ENCODE measurements around the gene CRYZ. TPM values are rescaled to one million over a fixed set of nuclear protein-coding genes. Genes with fewer than 3 reads are reported as not detected.

Gene CRYZ
- 31.2 and 31.8 TPM in 2 replicates for total RNA-seq

- intact Hi-C loops (cut with micrococcal nuclease) = loop anchor here (1.0 to 10.0 kb wide), 4 partner anchors 81 to 1054 kb away; partner anchors contain the start of genes ACADM, FPGT, LRRIQ3 and RABGGTB
- no peak for TF ChIP-seq CTCF (IDR thresholded peaks at IDR 0.05)
- no peaks in the 10 kb centered on the region for H3K27me3 Mint-ChIP-seq
- peaks cover 48% of the 10 kb centered on the region for H3K36me3 Mint-ChIP-seq (ENCODE audit: low read depth)
- peak within 1 kb of the TSS; percentile 97 for H3K27ac Mint-ChIP-seq
- ChIA-PET POLR2A (interaction anchor here (1.3 to 1.7 kb wide), 3 partner anchors 57 to 1053 kb away, joined by 3 to 12 read pairs (median 5); partner anchors contain the start of genes FPGT, LRRIQ3 and RABGGTB), CTCF (interaction anchor here (0.7 to 1.7 kb wide), 11 partner anchors 10 to 534 kb away, joined by 3 to 6 read pairs (median 3); partner anchors contain the start of gene FPGT)
- peak; percentile 89 for ATAC-seq (ENCODE audit: low read depth)
- H3K9me3 Mint-ChIP-seq = no peaks in the 10 kb centered on the region
- DNase-seq = peak; percentile 69
- peaks cover 40% of the 10 kb centered on the region for H3K4me1 Mint-ChIP-seq
- H3K4me3 Mint-ChIP-seq = peak within 1 kb of the TSS; percentile 96
Measured at GRCh38 chr1:74732960-74733603, at the start of gene CRYZ, which contains the start of gene TYW3. Gene CRYZ, minus strand, starts transcription at chr1:74733050. Its CDS starts 8,229 bp downstream, at chr1:74724821. Gene TYW3, plus strand, starts transcription at chr1:74733152. Its CDS starts 93 bp downstream, at chr1:74733245.

- no peaks in the 10 kb centered on the region for H3K4me1 Mint-ChIP-seq
- H3K36me3 Mint-ChIP-seq (ENCODE audit: low read depth) = no peaks in the 10 kb centered on the region
- no peak for TF ChIP-seq CTCF (IDR thresholded peaks at IDR 0.05)
- ChIA-PET CTCF (no interaction called here), POLR2A (no interaction called here)
- intact Hi-C loops (cut with micrococcal nuclease) = no loop called here
- ATAC-seq (ENCODE audit: low read depth) (no peak), DNase-seq (no peak)
- H3K27me3 Mint-ChIP-seq = peaks cover 8% of the 10 kb centered on the region
- H3K27ac Mint-ChIP-seq = no peak overlapping the region
- no peak overlapping the region for H3K4me3 Mint-ChIP-seq
- no peaks in the 10 kb centered on the region for H3K9me3 Mint-ChIP-seq
Measured at GRCh38 chr1:74780594-74780993, 47.7 kb upstream of the CRYZ start.

- no peaks in the 10 kb centered on the region for H3K36me3 Mint-ChIP-seq (ENCODE audit: low read depth)
- H3K27me3 Mint-ChIP-seq = peaks cover 7% of the 10 kb centered on the region
- ATAC-seq (ENCODE audit: low read depth) (no peak), DNase-seq (no peak)
- H3K27ac Mint-ChIP-seq = no peak overlapping the region
- H3K4me3 Mint-ChIP-seq = no peak overlapping the region
- ChIA-PET CTCF (no interaction called here), POLR2A (no interaction called here)
- no peaks in the 10 kb centered on the region for H3K4me1 Mint-ChIP-seq
- intact Hi-C loops (cut with micrococcal nuclease) = no loop called here
- TF ChIP-seq CTCF (IDR thresholded peaks at IDR 0.05) = no peak
- H3K9me3 Mint-ChIP-seq = no peaks in the 10 kb centered on the region
Measured at GRCh38 chr1:74779750-74780149, 46.9 kb upstream of the CRYZ start.

GRCh38 chr1:74777525-74777924 is 44.7 kb upstream of the CRYZ start:
- no peak overlapping the region for H3K27ac Mint-ChIP-seq
- POLR2A ChIA-PET = no interaction called here
- H3K36me3 Mint-ChIP-seq (ENCODE audit: low read depth) = no peaks in the 10 kb centered on the region
- DNase-seq = no peak
- H3K4me1 Mint-ChIP-seq = no peaks in the 10 kb centered on the region
- CTCF ChIA-PET = interaction anchor here (1.6 kb wide), 1 partner anchor 11 kb away, joined by 3 read pairs; no protein-coding TSS in a partner anchor
- no peaks in the 10 kb centered on the region for H3K9me3 Mint-ChIP-seq
- intact Hi-C loops (cut with micrococcal nuclease) = no loop called here
- H3K4me3 Mint-ChIP-seq = no peak overlapping the region
- no peak for ATAC-seq (ENCODE audit: low read depth)
- H3K27me3 Mint-ChIP-seq = peaks cover 4% of the 10 kb centered on the region
- no peak for TF ChIP-seq CTCF (IDR thresholded peaks at IDR 0.05)

- ChIA-PET CTCF (interaction anchor here (0.9 to 1.5 kb wide), 3 partner anchors 13 to 427 kb away, joined by 3 read pairs; no protein-coding TSS in a partner anchor), POLR2A (no interaction called here)
- Mint-ChIP-seq H3K27me3 (peaks cover 2% of the 10 kb centered on the region), H3K4me1 (no peaks in the 10 kb centered on the region), H3K27ac (no peak overlapping the region), H3K9me3 (no peaks in the 10 kb centered on the region), H3K36me3 (ENCODE audit: low read depth) (no peaks in the 10 kb centered on the region), H3K4me3 (no peak overlapping the region)
- no peak for DNase-seq
- TF ChIP-seq CTCF (IDR thresholded peaks at IDR 0.05) = no peak
- intact Hi-C loops (cut with micrococcal nuclease) = no loop called here
- ATAC-seq (ENCODE audit: low read depth) = no peak
Measured at GRCh38 chr1:74775735-74776134, 42.9 kb upstream of the CRYZ start.
